CD4-positive, alpha-beta T cell (primary cell): ENCODE measurements around the gene OSBPL10. TPM values are rescaled to one million over a fixed set of nuclear protein-coding genes. Genes with fewer than 3 reads are reported as not detected.

Source experiments
- ATAC-seq: fragments of 200-7000 bp; cut with Tn5 transposase; one replicate; pipeline ENCODE4 v1.10.0; 2022; ENCODE audit warnings: mild to moderate bottlenecking; ENCODE audit not compliant: poor library complexity
- CTCF ChIA-PET: fragments of 350-600 bp; sonication (Branson Sonifier 250); formaldehyde crosslinking; loops from one replicate; lab custom pipeline; 2021; ENCODE audit warnings: antibody characterized with exemption, inconsistent platforms; lab: Charles Lee
- POLR2A ChIA-PET: fragments of 350-600 bp; sonication (Branson Sonifier 250); formaldehyde crosslinking; loops from one replicate; lab custom pipeline; 2021; ENCODE audit warnings: antibody characterized with exemption, inconsistent platforms; lab: Charles Lee
- DNase-seq, 14 experiments: peaks; one replicate each; pipeline ENCODE4 v3.0.0-alpha.2; 2013 to 2020; ENCODE audit warnings: mixed read lengths in 2 of 14
- H3K27ac ChIP-seq, 2 donors: one replicate each; pipeline versions ENCODE4 v1.5.1 to v1.7.0; 2013; ENCODE audit warnings: low read length in 2 of 2, low read depth in 1 of 2, mild to moderate bottlenecking in 1 of 2
- H3K27me3 ChIP-seq, 2 experiments: 1 replicate in 1 of 2; 2 replicates in 1 of 2; pipeline versions ENCODE4 v1.6.1 to v1.7.0; 2013; ENCODE audit warnings: low read length in 2 of 2, control low read depth in 1 of 2, mild to moderate bottlenecking in 1 of 2, moderate library complexity in 1 of 2; ENCODE audit not compliant: insufficient read depth in 2 of 2, control insufficient read depth in 1 of 2
- H3K36me3 ChIP-seq: one replicate; pipeline ENCODE4 v1.6.1; 2013; ENCODE audit warnings: low read length, control low read depth; ENCODE audit not compliant: insufficient read depth
- H3K4me1 ChIP-seq: one replicate; pipeline ENCODE4 v1.6.1; 2013; ENCODE audit warnings: low read length, control low read depth; ENCODE audit not compliant: insufficient read depth
- H3K4me3 ChIP-seq: one replicate; pipeline ENCODE4 v1.5.1; 2013; ENCODE audit warnings: mild to moderate bottlenecking, low read length, moderate library complexity
- H3K9me3 ChIP-seq, 2 experiments: 1 replicate in 1 of 2; 2 replicates in 1 of 2; pipeline versions ENCODE4 v1.6.1 to v1.7.0; 2013; ENCODE audit warnings: low read length in 2 of 2, mild to moderate bottlenecking in 2 of 2, control low read depth in 1 of 2, moderate library complexity in 1 of 2; ENCODE audit not compliant: control insufficient read depth in 1 of 2, insufficient read depth in 1 of 2
- H3K27ac Mint-ChIP-seq: one replicate; pipeline ENCODE4 v1.8.0; 2020; ENCODE audit warnings: mixed read lengths
- H3K27me3 Mint-ChIP-seq: one replicate; pipeline ENCODE4 v1.8.0; 2021; ENCODE audit warnings: mixed read lengths
- H3K36me3 Mint-ChIP-seq: one replicate; pipeline ENCODE4 v1.8.0; 2021; ENCODE audit warnings: low read depth, mixed read lengths
- H3K4me1 Mint-ChIP-seq: one replicate; pipeline ENCODE4 v1.8.0; 2021; ENCODE audit warnings: low read depth, mixed read lengths
- H3K4me3 Mint-ChIP-seq: one replicate; pipeline ENCODE4 v1.8.0; 2020; ENCODE audit warnings: mild to moderate bottlenecking, mixed read lengths
- H3K9me3 Mint-ChIP-seq: one replicate; pipeline ENCODE4 v1.8.0; 2020; ENCODE audit warnings: mixed read lengths
- CTCF ChIP-seq: fragments of 200-600 bp; IDR thresholded peaks from one replicate; pipeline ENCODE4 v1.8.0; 2022; ENCODE audit warnings: antibody characterized with exemption, mild to moderate bottlenecking
- intact Hi-C, 2 experiments: fragments of 100-400 bp; cut with DNase I in 1 of 2; cut with micrococcal nuclease in 1 of 2; formaldehyde crosslinking; loops; one replicate each; pipeline versions ENCODE4 v1.15.1 to v1.9.0; 2023 to 2025; cut with DNase I, micrococcal nuclease
- total RNA-seq, 174 experiments: library from RNA in 2 of 174; stranded (reverse) in 2 of 174; gene quantifications; one replicate each; pipeline ENCODE4 v1.2.3 and lab custom pipeline; 2021 to 2026

Gene OSBPL10
- total RNA-seq, 2 experiments from 2014 or later = not detected

- Mint-ChIP-seq H3K9me3 (no peaks in the 10 kb centered on the region), H3K27me3 (no peaks in the 10 kb centered on the region), H3K4me3 (no peak overlapping the region), H3K27ac (no peak overlapping the region), H3K4me1 (no peaks in the 10 kb centered on the region), H3K36me3 (no peaks in the 10 kb centered on the region)
- no peak for TF ChIP-seq CTCF
- Histone ChIP-seq H3K9me3 (no peaks in the 10 kb centered on the region), H3K4me1 (no peaks in the 10 kb centered on the region), H3K4me3 (no peak overlapping the region), H3K27me3 (no peaks in the 10 kb centered on the region), H3K36me3 (no peaks in the 10 kb centered on the region), H3K27ac (no peak overlapping the region)
- CTCF ChIA-PET = no interaction called here
- ATAC-seq = no peak
- POLR2A ChIA-PET = no interaction called here
- peak in 2 of 14 experiments; percentile 4 to 24 for DNase-seq
- intact Hi-C loops = no loop called here
These were observed 177.9 kb downstream of the OSBPL10 start for GRCh38 chr3:31802981-31803740.

GRCh38 chr3:31800436-31800835 lies 180.6 kb downstream of the OSBPL10 start:
- Histone ChIP-seq H3K36me3 (no peaks in the 10 kb centered on the region), H3K27me3 (no peaks in the 10 kb centered on the region), H3K4me1 (no peaks in the 10 kb centered on the region), H3K9me3 (no peaks in the 10 kb centered on the region), H3K4me3 (no peak overlapping the region), H3K27ac (no peak overlapping the region)
- intact Hi-C loops = no loop called here
- DNase-seq = no peak
- TF ChIP-seq CTCF = no peak
- Mint-ChIP-seq H3K9me3 (no peaks in the 10 kb centered on the region), H3K36me3 (no peaks in the 10 kb centered on the region), H3K27me3 (no peaks in the 10 kb centered on the region), H3K27ac (no peak overlapping the region), H3K4me3 (no peak overlapping the region), H3K4me1 (no peaks in the 10 kb centered on the region)
- POLR2A ChIA-PET = interaction anchor here (0.6 kb wide), 1 partner anchor 230 kb away, joined by 3 read pairs; no protein-coding TSS in a partner anchor
- CTCF ChIA-PET = no interaction called here
- no peak for ATAC-seq

GRCh38 chr3:31798840-31799239 lies 182.2 kb downstream of the OSBPL10 start:
- intact Hi-C loops = no loop called here

More at GRCh38 chr3:31798840-31799239, 182.2 kb downstream of the OSBPL10 start:
- H3K4me1 Mint-ChIP-seq = no peaks in the 10 kb centered on the region
- H3K36me3 Mint-ChIP-seq = no peaks in the 10 kb centered on the region
- Histone ChIP-seq H3K36me3 (no peaks in the 10 kb centered on the region), H3K27me3 (no peaks in the 10 kb centered on the region), H3K9me3 (peaks cover 0 to 4% of the 10 kb centered on the region in 2 experiments), H3K4me1 (no peaks in the 10 kb centered on the region), H3K4me3 (no peak overlapping the region), H3K27ac (no peak overlapping the region)
- ChIA-PET POLR2A (no interaction called here), CTCF (no interaction called here)
- no peaks in the 10 kb centered on the region for H3K9me3 Mint-ChIP-seq
- no peak overlapping the region for H3K27ac Mint-ChIP-seq
- no peak overlapping the region for H3K4me3 Mint-ChIP-seq
- no peak for ATAC-seq
- DNase-seq = no peak
- no peak for TF ChIP-seq CTCF
- no peaks in the 10 kb centered on the region for H3K27me3 Mint-ChIP-seq
